Stimulated activated CD4-positive, alpha-beta T cell treated with anti-CD3 and anti-CD28 coated beads, Interleukin-4, amount 100 ng/mL, for 48 hours (primary cell): ENCODE results near the gene PTGS1.
"Not testable (repeated sequence)": the region's sequence is repeated elsewhere in the genome, so short reads cannot be mapped to it uniquely, and the experiment has no call there.

Source experiments
- DNase-seq, 2 donors: peaks; one replicate each; pipeline ENCODE4 v3.0.0-alpha.2; 2020; ENCODE audit warnings: low read depth in 2 of 2

The PTGS1 gene

GRCh38 chr9:122398371-122398924 is 27.6 kb downstream of the PTGS1 start:
- no peak for DNase-seq

- DNase-seq: no peak
Measured at GRCh38 chr9:122401896-122402295, 31.1 kb downstream of the PTGS1 start.

DNA sequence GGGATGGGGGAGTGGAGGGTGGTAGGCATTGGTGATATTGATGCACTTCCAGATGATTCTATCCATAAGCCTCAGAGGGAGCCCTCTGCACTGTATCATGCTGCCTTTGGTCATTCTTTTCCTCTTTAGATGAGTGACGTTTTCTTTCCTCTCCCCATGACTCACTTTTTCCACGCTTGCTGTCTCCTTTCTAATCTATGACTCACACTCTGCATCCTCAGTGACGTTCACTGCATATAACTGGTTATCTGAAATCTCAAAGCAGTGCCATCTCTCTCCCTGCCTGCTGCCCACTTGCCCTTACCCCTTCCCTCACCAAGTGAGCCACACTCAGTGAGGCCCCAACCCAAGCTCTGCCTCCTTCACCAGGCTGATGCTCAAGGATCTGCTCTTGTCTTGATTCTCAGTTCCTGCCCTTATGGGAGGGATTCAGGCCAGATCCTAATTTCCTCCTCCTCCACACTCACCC is 31.6 kb downstream of the PTGS1 start:
- peak; percentile 16 to 48 for DNase-seq

GRCh38 chr9:122402874-122403273 is 32.0 kb downstream of the PTGS1 start:
- DNase-seq: no peak

DNA sequence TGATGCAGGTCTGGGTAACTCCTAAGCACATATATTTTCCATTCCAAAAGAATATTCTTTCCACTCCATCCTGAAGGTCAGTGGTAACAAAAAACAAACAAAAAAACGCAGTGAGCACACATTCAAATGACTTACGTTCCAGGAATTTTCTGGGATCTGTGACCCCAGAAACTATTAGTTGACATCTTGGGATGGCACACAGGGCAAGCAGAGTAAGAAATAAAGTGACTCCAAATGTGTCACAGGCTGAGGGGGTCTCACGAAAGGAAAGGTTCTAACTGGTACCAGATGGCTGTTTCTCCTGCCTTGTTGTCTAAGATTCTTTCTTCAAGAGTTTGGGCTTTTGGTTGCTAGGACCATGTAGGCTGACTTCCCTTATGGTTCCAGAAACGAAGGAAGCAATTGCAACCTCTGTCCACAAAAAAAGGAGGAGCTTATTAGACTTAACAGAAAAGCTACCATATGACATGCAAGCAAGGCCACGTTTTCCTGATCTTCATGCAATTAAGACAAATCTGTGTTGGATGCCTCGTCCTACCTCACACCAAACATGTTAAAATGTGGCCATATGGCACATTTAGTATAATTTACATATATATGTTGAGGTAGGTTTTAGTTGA is 32.7 kb downstream of the PTGS1 start:
- no peak for DNase-seq

GRCh38 chr9:122405304-122406069 is 34.7 kb downstream of the PTGS1 start:
- DNase-seq: not testable (repeated sequence)

DNA sequence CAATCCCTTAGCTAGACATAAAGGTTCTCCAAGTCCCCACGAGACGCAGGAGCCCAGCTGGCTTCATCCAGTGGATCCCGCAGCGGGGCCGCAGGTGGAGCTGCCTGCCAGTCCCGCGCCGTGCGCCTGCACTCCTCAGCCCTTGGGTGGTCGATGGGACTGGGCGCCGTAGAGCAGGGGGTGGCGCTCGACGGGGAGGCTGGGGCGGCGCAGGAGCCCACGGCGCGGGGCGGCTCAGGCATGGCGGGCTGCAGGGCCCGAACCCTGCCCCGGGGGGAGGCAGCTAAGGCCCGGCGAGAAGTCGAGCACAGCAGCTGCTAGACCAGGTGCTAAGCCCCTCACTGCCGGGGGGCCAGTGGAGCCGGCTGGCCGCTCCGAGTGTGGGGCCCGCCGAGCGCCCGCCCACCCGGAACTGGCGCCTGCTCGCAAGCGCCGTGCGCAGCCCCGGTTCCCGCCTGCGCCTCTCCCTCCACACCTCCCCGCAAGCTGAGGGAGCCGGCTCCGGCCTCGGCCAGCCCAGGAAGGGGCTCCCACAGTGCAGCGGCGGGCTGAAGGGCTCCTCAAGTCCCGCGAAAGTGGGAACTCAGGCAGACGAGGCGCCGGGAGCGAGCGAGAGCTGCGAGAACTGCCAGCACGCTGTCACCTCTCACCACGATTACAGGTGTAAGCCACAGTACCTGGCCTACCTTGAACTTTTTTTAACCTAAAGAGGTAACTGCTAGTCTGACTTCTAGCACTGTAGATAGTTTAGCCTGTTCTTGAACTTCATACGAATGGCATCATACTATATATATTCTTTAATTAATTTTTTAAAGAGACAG is 35.5 kb downstream of the PTGS1 start:
- no peak for DNase-seq

DNA sequence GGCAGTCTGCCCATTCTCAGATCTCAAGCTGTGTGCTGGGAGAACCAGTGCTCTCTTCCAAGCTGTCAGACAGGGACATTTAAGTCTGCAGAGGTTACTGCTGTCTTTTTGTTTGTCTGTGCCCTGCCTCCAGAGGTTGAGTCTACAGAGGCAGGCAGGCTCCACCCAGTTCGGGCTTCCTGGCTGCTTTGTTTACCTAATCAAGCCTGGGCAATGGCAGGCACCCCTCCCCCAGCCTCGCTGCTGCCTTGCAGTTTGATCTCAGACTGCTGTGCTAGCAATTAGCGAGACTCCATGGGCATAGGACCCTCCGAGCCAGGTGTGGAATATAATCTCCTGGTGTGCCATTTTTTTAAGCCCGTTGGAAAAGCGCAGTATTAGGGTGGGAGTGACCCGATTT is 43.3 kb downstream of the PTGS1 start:
- not testable (repeated sequence) for DNase-seq

DNA sequence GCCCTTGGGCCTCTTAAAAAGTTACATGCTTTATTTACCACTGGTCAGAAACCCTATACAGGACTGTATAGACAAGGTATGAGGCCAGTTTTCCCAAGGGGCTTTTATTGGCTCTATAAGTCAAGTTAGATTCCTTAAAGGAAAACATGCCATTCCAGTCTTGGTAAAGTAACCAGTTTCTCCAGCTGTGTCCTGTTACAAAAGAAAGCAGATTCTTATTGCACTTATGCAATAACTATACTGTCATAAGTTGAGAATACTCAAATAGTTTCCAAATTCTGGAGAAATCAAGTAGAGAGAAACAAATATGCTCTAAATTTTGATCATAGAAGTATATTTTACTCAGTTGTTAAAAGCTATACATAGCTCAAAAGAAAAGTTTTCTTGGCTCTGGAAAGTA is 47.2 kb downstream of the PTGS1 start:
- no peak for DNase-seq

DNA sequence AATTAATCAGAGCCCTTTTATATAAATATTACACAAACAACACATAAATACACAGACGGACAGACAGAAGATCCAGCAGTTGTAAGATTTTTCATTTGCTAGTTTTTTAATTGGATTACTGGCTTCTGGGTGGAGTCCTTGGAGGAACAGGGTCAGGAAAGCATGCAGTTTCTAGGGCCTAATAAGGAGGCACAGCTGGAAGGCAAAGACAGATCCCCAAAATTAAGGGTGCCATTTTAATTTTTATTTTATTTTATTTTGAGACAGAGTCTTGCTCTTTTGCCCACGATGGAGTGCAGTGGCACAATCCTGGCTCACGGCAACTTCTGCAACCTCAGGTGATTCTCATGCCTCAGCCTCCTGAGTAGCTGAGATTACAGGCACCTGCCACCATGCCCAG is 49.5 kb downstream of the PTGS1 start:
- no peak for DNase-seq

GRCh38 chr9:122425087-122425486 is 54.3 kb downstream of the PTGS1 start:
- no peak for DNase-seq

- no peak for DNase-seq
Measured at GRCh38 chr9:122426723-122427122, 55.9 kb downstream of the PTGS1 start.

DNA sequence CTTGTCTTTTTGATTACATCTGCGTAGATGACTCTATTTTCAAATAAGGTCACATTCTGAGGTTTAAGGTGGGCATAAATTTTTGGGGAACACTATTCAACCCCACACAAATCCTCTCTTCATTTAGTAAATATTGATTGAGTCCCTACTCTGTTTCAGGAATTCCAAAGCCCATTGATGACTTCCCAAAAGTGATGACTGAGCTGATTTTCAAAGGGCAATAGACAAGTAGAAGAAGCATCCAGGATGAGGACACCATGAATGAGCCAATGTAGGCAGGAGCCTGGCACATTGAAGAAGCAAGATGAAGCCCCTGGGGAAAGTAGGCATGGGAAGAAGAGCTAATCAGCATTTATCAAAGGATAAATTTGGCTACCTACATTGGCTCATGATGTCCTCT is 71.7 kb downstream of the PTGS1 start:
- no peak for DNase-seq

GRCh38 chr9:122444041-122444733 is 73.4 kb downstream of the PTGS1 start:
- no peak for DNase-seq
